Cerebellar cortex (tissue), 1 donor: ENCODE data around the gene TRIM38.

ENCODE experiments used
- DNase-seq: peaks from one replicate; pipeline ENCODE4 v3.0.0-alpha.2; 2015; ENCODE audit warnings: low spot score

Gene TRIM38

DNA sequence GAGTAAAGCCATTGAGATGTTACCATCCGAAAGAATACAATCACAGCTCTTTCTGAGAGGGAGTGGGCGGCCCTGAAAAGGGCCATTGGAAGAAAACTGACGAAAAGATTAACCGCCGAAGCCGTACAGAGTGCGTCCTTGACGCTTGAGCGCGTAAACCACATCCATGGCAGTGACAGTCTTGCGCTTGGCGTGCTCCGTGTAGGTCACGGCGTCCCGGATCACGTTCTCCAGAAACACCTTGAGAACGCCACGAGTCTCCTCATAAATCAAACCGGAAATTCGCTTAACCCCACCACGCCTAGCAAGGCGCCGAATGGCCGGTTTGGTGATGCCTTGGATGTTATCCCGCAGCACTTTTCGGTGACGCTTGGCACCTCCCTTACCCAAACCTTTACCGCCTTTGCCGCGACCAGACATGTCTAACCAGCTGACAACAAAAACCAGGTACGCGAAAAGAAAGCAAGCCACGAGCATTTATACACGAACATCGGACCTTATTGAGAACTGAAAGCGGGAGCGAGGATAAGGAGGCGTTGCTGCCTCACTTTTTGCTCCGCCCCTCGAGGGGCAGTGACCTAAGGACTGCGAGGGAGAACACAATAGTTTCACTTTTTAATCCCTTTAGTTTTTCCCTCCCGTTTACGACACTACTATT lies 64.4 kb downstream of the TRIM38 start:
- peak; percentile 99 for DNase-seq

DNA sequence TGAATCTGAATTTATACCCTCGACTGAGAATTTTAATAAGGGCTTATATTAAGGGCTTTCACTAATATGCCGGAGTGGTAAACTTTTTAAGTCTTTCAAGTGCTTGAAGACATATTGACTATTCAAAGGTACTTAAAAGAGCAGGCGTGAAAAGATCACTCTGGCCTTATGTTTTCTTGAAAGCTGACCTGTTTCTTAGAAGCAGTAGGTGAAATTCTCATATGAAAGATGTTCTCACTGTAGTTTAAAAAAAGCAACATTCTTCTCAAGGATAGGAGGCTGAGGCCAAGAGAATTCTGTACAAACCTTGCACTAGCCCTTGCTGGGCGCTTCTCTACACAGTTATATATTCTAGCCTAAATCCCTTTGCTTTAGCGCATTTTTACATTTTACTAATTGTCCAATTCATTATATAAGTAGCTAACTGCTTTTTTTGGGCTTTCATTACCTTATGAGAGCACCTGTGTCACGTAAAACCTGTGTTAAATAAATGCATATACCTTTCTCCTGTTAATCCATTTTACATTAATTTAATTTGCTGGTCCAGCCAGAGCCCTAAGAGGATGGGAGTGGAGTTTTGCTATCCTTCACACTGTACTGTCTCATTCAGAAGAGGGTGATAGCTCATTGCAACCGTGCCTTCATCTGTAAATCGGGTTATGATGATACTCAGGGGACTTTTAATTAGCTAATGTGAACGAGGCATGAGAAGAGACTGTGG lies 65.0 kb downstream of the TRIM38 start:
- DNase-seq, result no peak

DNA sequence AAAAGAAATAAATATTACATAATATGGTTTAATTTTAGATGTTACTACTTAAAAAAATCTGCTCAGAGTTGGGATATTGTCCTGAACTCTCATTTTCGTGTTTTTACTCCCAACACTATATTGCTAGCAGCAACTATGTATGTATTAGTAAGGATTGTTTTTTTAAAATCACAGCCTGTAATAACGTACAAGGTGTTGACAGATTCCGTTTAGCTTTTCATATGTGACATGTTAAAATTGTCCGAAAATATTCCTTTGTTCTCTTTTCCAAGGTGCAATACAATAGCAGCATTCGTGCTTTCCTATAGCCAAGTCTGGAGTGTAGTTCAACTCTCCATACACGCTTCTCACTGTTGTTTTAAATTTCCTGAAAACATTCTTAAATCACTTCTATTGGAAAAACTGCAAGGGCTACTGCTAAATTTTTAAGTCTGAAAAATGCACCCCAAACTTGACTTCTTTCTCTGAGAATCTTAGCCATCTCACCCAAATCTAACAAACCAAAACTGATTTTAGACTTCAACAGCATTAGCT lies 65.7 kb downstream of the TRIM38 start:
- DNase-seq, result no peak

DNA sequence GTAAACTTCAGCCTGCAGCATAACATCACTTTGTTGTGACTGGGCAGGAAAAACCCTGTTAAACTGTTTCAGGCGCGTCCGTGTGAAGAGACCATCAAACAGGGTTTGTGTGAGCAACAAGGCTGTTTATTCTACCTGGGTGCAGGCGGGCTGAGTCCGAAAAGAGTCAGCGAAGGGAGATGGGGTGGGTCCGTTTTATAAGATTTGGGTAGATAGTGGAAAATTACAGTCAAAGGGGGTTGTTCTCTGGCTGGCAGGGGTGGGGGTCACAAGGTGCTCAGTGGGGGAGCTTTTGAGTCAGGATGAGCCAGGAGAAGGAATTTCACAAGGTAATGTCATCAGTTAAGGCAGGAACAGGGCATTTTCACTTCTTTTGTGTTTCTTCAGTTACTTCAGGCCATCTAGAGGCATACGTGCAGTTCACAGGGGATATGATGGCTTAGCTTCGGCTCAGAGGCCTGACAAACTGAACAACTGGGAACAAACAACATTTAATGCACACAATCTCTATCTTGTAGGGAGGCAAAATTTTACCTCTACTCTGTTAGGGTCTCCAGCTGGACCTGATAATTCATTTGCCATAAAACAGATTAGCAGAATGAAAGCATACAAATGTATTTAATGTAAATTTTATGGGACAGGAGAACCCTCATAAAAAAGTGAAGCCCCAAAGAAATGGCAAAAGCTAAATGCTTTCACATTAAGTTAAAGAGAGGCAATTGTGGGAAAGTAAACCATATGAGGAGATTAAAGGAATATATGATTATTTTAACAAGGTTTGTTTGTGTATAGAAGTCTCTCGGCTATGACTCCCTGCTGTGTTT lies 66.4 kb downstream of the TRIM38 start:
- peak; percentile 50 for DNase-seq

DNA sequence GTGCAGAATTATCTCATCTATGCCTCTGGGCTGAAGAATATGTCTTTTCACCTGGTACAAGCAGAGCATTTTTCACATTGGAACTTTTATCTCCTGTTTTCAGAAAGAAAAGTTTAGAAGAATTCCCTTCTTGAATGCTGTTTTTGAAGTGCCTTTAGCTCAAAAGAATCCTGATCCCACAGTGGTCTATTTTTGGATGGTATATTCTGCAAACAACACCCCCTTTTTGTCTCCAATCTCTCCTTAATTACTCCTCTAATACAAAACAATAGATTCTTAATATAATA lies 66.9 kb downstream of the TRIM38 start:
- DNase-seq, result no peak

DNA sequence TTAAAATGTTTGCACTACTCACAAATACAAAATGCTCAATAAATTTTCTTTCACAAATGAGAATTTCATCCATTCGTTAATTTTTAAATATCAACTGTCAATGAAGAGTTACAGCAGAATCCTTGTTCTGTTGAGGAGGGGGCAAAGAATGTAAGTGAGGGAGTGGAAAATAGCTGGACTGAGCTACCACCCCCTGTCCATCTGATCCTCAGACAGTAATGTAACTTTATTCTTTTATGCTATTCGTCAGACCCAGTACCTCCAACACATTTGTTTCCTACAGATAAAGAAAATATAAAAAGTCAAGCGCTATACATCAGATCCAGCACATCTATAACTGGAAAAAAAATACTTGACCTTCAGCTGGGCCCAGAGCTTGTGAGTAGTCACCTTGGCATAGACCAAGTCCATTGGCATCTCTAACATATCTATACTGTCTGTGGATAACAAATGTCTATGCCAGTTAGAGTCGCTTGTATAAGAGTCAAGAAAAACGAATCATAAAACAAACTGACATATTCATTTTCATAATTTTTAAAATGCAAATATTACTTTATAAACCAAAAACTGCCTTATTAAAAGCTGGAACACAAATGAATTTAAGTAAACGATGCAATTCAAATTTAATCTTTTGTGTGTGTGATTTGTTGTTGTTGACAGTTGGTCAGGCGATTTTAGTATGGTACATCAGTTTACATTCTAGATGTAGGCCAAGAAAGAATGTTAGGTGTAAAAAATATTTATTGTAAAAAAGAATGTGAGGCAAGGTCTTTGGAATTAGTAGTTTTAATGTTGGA lies 67.5 kb downstream of the TRIM38 start:
- no peak for DNase-seq

DNA sequence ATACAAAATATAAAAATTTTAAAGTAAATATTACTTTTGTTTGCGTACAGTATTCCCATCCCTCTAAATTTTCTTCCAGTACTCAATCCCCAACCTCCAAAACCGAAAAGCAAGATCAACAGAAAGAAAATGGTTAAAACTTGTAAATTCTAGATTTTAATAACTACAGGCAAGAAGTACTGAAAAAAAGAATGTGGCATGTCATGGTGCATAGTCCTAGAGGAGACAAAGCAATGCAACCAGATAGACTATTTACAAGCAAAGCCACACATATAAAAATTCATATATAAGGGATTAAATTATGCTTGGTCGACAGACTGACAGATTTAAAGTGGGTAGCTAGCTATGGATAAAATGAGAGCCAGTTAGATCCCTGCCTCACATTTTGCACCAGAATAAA lies 68.1 kb downstream of the TRIM38 start:
- DNase-seq, result no peak

DNA sequence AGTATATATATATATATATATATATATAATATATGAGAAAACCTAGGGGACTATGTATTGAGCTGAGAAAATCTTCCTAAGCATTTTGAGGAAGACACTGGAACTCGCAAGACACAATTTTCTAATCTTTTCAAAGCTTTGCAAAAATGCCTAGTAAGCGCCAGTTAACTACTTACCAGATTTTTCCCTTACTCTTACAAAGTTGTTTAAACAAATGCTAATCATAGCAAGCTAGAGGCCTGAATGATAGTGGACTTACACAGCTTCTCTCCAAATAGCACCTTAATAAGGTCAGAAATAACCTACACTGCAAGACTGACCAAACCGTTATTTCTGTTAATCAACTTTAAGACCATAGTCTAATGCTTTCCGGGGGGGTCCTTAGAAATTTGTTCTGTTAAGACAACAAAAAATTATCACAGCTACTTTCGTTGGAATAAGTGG lies 68.6 kb downstream of the TRIM38 start:
- DNase-seq, result no peak

DNA sequence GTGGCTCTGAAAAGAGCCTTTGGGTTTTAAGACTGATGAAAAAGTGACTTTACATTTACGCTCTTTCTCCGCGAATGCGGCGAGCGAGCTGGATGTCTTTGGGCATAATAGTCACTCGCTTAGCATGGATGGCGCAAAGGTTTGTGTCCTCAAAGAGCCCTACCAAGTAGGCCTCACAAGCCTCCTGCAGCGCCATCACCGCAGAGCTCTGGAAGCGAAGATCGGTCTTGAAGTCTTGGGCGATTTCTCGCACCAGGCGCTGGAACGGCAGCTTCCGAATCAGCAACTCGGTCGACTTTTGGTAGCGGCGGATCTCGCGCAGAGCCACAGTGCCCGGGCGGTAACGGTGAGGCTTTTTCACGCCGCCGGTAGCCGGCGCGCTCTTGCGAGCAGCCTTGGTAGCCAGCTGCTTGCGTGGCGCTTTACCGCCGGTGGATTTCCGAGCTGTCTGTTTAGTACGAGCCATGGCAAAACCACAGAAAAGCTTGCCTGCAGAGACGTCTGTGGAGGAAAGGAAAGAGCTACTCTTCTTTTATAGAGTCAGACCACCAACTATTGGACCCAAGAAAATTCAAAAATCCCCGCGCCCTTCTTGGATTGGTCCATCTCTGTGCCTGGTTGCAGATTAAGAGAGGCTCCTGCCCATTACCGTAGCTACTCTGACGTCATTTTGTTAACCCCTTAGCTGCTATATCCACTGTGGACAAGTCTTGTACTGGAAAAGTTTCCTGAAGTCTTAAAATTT lies 69.2 kb downstream of the TRIM38 start:
- peak; percentile 99 for DNase-seq

DNA sequence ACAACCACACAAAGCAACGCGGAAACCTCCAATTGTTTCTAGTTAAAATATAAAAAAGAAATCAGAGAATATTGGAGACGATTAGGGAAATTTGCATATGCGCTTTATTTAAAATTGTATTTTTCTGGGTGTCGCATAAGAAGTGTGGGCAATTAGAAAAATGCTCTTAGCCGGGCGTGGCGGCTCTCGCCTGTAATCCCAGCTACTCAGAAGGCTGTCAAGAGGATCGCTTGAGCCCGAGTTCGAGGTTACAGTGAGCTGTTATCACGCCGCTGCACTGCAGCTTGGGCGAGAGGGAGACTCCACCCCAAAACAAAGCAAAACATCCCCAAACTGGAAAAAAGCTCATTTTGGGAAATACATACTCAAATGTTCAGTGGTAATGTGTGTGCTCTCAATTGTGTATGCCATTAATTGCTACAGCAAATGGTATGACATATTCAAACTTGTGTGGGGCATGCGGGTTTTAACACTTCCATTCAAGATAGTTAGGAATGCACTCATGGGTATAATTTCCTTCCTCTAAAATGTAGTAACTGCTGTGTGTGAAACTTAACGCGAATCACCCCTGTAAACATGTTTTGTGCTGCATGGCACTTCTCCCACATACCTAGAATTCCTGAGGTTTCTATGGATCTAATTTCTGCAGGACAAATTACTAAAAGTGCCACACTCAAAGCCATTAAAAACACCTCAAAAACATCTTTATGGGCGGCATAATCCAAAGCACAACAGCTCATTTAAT lies 69.9 kb downstream of the TRIM38 start:
- DNase-seq, result peak; percentile 67

DNA sequence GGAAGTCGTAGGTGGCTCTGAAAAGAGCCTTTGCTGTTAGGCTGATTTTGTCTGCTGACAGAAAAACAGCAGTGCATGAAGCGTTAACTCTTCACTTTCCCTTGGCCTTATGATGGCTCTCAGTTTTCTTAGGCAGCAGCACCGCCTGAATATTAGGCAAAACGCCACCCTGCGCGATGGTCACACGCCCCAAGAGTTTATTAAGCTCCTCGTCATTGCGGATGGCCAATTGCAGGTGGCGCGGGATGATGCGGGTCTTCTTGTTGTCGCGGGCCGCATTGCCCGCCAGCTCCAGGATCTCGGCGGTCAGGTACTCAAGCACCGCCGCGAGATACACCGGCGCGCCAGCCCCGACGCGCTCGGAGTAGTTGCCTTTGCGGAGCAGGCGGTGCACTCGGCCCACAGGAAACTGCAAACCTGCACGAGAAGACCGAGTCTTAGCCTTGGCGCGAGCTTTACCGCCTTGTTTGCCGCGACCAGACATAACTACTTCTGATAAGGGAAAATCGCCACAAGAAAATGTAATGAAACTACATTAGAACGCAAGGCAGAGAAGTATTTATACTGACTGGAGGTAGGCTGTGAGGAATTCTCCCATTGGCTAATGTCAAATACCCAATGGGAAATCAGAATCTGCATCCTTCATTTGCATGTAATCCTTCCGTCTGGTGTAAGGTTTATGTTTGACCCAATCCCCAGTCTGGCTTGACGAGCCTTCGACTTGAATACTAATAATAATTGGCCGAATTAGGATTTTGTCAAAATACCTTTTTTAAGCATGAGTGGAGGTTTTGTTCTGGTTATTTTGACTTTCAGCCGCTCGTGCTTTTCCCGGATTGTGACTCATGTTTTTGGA lies 70.7 kb downstream of the TRIM38 start:
- DNase-seq, result peak; percentile 99

DNA sequence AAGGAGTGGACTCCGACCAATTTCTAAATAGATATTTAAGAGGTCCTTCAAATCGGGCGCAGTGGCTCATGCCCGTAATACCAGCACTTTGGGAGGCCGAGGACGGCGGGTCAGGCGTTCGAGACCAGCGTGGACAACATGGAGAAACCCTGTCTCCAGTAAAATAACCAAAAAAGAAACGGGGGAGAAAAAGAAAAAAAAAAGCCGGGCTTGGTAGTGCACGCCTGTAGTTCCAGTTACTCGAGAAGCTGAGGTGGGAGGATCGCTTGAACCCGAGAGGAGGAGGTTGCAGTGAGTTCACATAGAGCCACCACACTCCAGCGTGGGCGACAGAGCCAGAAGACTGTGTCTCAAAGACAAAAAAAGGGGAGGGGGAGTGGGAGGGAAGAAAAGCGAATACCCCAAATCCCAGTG lies 71.3 kb downstream of the TRIM38 start:
- peak; percentile 42 for DNase-seq

DNA sequence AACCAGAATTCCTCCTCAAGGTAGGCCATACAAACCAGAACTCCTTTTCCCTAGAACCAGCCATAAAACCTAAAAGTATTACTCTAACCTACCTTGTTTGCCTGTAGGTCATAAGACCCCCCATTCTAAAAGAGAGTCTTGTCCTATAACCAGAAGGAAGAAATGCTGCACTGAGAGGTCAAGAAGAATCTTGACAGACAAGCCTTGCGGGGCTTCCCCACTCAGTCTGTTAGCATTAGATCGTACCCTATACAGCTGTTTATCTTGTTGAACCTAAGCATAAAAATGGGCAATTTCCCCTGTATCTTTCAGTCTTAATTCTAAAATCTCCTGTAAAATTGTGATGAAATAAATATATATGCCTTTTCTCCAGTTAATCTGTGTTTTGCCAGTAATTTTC lies 72.3 kb downstream of the TRIM38 start:
- no peak for DNase-seq
